Fibroblast of villous mesenchyme (primary cell): ENCODE data around the gene NFATC2. TPM values are rescaled to one million over a fixed set of nuclear protein-coding genes. Genes with fewer than 3 reads are reported as not detected.

Source experiments
- DNase-seq: peaks from one replicate; pipeline ENCODE4 v3.0.0-alpha.2; 2010; ENCODE audit warnings: low read depth
- H3K4me3 ChIP-seq: 2 replicates; pipeline ENCODE4 v1.5.1; 2011; ENCODE audit warnings: low read depth, mild to moderate bottlenecking, low read length
- total RNA-seq: library from RNA; depleted of rRNA; stranded (reverse); fragments of >200 nt; gene quantifications from 2 replicates; pipeline ENCODE4 v1.2.3, GENCODE V29; 2012
- TF ChIP-seq, protein P1 (sequence below): IDR thresholded peaks from 2 replicates; pipeline ENCODE4 v1.5.1; 2012; ENCODE audit warnings: low read depth, mild to moderate bottlenecking, low read length; ENCODE audit not compliant: insufficient read depth

NFATC2 gene
- total RNA-seq, 1 donor, result under 0.01 TPM

DNA sequence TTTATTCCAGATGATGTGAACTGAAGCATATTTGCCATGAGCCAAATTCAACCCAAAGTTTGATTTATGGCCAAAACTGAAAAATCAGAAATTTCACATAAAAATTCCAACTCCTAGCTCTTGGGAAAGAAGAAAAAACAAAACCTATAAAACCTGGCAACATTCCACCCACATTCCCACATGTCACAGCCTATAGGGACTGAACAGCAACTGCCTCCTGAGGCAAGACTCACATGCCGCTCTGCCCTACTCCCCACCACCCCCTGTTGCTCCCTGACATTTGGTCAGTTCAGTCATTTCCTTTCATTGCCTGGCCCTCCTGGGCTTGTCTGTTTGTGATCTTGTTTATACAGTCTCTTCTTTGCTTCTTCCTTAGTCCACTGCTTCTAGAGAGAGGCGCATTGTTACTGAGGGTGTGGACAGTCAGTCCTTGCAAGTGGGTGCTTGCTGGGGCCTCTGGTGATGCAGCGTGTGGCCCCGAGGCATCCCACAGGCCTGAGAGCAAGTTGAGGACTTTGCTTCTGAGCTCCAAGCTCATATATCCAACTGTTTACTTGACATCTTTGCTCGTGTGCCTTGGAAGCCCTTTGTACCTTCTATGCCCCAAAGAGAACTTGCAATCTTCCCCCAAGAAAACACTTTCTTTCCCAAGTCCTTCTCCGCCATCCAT is 31.4 kb downstream of the NFATC2 start:
- TF ChIP-seq, protein P1, sequence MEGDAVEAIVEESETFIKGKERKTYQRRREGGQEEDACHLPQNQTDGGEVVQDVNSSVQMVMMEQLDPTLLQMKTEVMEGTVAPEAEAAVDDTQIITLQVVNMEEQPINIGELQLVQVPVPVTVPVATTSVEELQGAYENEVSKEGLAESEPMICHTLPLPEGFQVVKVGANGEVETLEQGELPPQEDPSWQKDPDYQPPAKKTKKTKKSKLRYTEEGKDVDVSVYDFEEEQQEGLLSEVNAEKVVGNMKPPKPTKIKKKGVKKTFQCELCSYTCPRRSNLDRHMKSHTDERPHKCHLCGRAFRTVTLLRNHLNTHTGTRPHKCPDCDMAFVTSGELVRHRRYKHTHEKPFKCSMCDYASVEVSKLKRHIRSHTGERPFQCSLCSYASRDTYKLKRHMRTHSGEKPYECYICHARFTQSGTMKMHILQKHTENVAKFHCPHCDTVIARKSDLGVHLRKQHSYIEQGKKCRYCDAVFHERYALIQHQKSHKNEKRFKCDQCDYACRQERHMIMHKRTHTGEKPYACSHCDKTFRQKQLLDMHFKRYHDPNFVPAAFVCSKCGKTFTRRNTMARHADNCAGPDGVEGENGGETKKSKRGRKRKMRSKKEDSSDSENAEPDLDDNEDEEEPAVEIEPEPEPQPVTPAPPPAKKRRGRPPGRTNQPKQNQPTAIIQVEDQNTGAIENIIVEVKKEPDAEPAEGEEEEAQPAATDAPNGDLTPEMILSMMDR, result no peak
- H3K4me3 ChIP-seq, result no peak overlapping the region
- no peak for DNase-seq

GRCh38 chr20:51510169-51510568 is 32.4 kb downstream of the NFATC2 start:
- no peak for DNase-seq
- no peak overlapping the region for H3K4me3 ChIP-seq
- TF ChIP-seq, protein P1, result no peak

DNA sequence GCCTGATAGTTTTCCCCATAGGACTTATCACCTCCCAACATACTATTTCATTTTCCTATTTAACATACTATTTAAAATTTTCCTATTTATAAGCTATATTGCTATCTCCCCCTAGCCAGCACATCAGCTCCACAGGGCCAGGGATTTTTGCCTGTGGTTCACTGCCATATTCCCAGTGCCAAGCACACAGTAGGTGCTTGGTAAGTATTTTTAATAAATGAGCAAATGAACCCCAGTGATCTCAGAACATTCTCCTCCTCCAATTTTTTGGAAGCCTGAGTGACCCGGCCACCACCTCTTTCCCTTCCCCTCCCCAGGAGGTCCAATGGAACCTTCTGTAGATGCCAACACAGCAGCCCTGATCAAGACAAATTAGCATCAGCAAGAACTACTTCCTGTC is 33.3 kb downstream of the NFATC2 start:
- no peak overlapping the region for H3K4me3 ChIP-seq
- TF ChIP-seq, protein P1, result no peak
- no peak for DNase-seq

- H3K4me3 ChIP-seq, result no peak overlapping the region
- TF ChIP-seq, protein P1, result no peak
- DNase-seq, result no peak
Observed at GRCh38 chr20:51508780-51509179, 33.7 kb downstream of the NFATC2 start.

DNA sequence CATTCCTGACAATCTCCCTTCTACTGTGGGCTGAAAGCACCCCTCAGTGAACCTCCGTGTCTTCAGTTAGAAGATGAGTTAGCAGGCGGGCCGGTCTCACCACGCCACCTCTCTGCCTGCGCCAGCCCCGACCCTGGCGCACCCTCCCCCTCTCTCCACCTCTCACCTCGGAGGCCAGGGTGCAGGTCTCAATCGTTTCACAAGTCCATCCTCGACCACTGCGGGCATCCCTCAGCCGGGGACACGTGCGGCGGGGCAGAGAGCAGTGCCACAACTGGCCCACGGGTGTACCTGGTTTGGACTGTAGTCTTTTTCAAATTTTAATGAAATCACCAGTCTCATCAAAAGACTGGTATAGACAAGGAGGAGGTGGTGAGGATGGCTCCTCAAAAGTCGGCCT is 34.4 kb downstream of the NFATC2 start:
- no peak overlapping the region for H3K4me3 ChIP-seq
- TF ChIP-seq, protein P1, result no peak
- no peak for DNase-seq

GRCh38 chr20:51507216-51508036 is 35.1 kb downstream of the NFATC2 start:
- DNase-seq, result no peak

More at GRCh38 chr20:51507216-51508036, 35.1 kb downstream of the NFATC2 start:
- no peak overlapping the region for H3K4me3 ChIP-seq
- TF ChIP-seq, protein P1, result no peak
